Measurements from ENCODE around the gene SQSTM1.

- TF ChIP-seq CTCF (IDR thresholded peaks at IDR 0.05) (no peak), POLR2A (IDR thresholded peaks at IDR 0.05) (no peak)
Observed at GRCh38 chr5:179773686-179774040, 47.0 kb upstream of the SQSTM1 start.

All from adrenal gland (tissue), 5 donors.